Activated T-cell treated with anti-CD3 and anti-CD28 coated beads, Interleukin-2, amount 50 U/mL, for 1 hour (primary cell): ENCODE measurements around the gene GPSM1.

Experiments used
- DNase-seq: peaks from one replicate; pipeline ENCODE4 v3.0.0-alpha.2; 2020

GPSM1 gene

DNA sequence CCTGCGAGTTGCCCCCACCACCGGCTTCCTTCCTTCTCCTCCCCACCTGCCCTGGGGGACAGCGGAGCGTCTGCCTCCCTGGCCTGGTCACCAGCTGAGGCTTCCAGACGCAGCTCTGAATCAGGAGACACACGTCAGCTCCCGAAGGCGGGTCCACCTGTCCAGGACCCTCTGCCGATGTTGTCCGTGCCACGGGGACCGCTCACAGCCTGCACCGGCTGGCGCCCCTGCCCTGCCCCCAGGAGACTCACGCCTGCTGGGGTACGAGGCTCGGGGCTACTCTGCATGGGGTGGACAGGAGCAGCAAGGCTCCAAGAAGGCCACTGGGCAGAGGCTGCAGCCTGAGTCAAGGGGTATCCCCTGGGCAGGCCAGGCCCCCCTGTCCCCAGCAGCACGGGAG lies 21.5 kb upstream of the GPSM1 start:
- no peak for DNase-seq

DNA sequence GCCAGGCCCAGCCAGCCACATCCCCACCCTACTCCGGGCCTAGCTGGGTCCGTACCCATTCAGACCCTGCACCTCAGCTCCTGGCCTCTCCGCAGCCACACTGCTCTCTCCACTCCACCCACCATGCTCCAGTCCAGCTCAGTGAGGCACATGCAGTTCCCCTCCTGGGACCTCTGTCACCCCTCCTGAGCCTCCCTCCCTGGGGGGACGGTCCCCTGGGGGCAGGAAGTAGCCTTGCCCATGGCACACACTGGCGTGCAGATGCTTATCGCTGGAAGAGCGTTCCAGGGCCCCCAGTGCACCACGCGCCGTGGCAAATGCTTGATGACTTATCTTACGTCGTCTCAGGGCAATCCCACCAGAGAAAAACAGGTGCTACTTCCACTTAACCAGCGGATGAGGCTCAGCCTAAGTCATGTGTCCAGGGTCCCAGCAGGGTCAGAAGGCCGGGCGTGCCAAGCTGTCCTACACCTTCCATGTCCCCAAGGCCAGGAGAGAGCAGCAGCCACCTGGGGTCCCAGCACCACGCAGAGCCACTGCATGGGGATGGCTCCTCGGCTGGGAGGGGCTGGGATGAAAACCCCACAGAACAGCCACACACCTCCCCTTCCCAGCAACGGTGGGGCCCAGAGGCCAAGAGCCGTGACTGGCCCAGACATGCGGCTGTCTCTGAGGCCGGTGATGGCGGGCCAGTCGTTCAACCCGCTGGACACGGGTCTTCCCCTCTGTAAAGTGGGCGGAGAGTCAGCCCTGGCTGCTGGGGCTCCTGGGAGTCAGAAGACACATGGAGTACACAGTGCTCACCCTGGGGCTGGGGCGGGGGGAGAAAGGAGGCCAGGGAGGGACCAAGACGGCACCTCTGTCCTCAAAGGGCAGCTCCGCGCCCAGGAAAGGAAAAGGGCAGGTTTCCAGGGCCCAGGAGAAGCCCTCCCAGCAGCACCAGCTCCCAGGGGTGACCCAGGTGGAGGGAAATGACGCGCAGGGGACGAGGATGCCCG lies 20.8 kb upstream of the GPSM1 start:
- no peak for DNase-seq

DNA sequence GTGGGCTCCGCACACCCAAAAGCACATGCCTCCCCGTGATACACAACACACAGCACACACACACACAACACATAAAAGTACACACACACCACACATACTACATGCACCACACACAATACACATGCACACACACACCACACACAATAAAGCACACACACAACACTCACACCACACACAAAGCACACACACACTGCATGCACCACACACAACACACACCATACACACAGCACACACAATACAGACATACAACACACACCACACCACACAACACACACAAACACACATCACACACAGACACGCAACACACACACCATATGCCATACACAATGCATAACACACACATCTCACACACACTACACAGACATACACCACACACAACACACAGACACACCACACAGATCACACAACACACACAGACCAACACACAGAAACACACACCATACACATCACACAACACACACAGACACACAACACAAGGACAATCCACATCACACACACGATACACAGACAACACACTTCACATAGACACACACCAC lies 20.1 kb upstream of the GPSM1 start:
- DNase-seq: no peak

DNA sequence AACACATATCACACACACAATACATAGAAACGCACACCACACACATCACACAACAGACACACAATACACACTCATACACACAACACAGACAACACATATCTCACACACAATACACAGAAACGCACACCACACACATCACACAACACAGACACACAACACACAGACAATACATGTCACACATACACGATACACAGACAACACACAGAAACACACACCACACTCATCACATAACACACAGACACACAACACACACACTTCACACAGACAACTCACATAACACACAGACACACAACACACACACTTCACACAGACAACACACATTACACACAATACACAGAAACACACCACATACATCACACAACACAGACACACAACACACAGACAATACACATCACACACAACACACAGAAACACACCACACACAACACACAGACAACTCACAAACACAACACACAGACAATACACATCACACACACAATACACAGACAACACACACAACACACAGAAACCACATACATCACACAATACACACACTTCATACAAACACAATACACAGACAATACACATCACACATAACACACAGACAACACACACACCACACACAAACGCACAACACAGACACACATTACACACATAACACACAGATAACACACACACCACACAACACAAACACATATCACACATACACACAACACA lies 19.2 kb upstream of the GPSM1 start:
- DNase-seq: no peak

DNA sequence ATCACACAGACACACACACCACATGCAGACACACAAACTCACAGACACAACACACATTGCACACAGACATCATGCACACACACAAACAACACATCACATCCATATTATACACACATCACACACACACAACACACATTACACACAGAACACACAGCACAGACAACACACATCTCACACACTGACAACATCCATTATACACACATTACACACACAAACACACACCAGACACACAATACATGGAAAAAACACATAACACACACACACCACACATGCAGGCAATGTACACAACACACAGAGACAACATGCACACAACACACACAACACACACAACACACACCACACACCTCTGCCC lies 18.7 kb upstream of the GPSM1 start:
- DNase-seq: no peak

DNA sequence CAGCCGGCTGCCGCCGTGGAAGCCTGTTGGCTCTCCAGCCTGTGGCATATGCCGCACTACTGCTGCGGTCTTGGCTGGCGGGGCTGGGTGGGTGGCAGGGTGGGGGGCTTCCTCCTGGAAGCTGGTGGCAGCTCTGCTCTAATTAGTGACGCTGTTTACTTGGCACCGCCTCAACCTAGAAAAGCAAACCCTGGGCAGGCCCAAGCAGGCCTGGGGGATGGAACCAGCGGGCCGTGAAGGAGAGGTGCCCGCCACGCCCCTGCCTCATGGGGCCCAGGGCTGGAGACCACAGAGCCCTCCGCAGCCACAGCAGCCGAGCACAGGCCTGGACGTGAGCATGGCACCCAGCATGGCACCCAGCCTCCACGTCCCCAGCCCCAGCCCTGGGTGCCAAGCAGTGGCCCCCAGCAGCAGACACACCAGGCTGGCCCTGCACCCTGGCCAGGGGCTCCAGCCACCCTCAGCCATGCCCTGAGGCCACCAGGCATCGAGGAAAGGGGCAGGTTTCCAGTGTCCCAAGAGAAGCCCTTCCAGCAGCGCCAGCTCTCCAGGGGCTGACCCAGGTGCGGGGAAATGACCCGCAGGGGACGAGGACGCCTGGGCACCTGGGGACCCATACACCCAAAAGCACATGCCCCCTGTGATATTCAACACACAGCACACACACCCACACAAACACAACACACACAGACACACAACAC lies 18.1 kb upstream of the GPSM1 start:
- no peak for DNase-seq

DNA sequence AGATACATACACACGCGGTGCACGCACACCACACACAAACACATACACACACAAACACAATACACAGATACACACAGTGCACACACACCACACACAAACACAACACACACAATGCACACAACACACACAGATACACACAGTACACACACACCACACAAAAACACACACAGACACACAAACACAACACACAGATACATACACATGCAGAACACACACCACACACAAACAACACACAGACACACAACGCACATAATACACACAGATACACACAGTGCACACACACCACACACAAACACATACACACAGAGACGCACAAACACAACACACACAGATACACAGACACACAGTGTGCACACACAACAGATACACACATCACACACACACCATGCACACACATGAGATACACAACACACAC lies 17.5 kb upstream of the GPSM1 start:
- no peak for DNase-seq

DNA sequence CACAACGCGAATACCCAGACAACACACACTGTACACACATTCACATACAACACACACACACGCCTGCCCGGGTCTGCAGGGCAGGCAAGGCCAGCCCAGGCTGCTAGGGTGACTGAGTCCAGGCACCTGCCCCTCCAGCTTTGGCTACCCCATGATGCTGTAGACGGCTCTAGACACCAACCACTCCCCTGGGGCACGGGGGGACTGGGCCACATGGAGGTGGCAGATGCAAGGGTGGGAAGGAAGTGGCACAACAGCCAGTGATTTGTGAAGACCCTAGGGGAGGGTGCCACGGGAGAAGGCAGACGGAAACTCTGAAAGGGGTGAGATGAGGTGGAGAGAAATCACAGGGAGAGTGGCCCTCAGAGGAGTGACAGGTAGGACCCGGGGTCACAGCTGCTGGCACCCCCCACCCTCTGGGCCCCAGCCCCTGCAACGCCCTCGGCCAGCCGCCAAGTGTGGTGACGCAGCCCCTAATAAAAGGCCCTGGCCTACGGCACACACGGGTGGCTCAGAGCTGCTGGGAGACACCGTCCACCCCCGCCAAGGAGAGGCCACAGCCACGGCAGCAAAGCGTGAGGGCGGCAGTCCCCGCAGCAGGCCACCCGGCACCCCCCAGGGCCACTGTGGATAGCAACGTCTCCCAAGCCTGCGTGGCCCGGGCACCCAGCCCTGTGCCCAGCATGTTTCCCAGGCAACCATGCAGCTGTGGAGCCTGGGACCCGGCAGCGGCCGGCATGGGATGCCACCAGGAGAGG lies 16.9 kb upstream of the GPSM1 start:
- no peak for DNase-seq

DNA sequence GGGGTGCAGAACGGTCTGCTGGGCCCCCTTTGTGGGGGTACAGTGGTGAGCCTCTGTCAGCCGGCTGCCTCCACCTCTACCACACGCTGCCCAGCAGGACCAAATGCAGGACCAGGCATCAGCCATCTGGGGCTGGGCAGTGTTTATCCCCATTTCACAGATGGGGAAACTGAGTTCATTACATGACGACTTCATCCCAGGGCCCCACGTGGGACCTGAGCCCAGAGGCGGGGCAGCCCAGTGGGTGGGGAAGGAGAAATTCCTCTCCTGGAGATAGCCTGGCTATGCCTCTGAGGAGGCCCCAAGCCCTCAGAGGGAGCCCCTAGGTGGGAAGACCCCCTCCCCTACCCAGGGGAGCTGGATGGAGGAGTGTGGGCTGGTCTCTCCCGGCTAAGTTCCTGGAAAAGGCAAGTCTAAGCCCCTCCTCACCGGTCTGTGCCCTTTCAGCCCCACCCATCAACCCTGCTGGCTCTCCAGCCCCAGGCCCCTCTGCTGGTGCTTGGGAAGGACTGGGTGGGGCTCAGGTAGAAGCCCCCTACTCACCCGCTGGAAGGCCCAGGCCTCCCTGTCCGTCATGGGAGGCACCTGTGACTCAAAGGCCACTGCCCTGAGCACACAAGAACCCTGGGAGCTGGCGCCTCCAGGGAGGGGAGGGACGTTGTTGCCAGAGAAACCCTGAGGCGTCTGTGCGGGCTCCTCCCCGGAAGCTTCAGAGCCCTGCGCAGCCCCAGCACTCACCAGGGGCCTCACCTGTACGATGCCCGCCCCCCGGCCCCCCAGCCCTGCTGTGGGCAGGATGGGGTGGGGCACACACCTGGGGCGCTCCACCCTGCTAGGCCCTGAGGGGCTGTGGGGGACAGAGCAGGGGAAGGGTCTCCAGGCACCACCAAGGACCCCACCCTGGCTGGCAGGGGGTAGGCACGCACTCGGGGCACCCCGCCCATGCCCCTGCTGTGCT lies 16.0 kb upstream of the GPSM1 start:
- DNase-seq: no peak

DNA sequence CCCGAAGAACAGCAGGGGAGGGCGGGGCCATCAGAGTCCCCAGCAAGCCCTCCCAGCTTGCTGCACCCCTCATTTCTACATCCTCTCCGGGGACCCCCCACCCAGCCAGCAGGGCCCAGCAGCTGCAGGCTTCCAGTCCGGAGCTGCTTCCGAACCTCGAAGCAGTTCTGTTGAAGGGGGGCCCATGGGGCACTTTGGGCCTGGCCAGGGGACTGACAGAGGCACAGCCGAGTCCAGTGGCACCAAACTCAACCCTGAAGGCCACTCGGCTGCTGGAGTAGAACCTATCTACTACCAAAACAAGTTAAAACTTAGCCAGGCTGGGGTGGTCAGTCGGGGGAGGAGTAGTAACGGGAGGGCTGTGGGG lies 15.3 kb upstream of the GPSM1 start:
- no peak for DNase-seq

DNA sequence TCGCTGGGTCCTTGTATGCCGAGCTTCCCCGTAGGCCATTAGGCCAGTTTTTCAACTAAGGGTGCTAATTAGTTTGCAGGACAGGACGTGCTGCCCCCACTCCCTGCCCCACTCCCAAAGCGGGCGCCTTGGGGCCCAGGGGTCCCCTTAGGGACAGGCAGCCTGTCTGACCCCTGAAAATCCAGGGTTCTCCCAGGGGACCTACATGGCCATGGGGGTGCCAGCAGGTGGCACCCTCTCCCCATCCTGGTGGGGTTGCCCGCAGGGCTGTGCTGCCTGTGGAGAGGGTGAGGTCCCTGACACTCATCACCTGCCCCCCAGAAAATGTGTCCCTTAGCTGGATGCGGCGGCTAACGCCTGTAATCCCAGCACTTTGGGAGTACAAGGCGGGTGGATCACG lies 14.9 kb upstream of the GPSM1 start:
- DNase-seq: peak; percentile 56

DNA sequence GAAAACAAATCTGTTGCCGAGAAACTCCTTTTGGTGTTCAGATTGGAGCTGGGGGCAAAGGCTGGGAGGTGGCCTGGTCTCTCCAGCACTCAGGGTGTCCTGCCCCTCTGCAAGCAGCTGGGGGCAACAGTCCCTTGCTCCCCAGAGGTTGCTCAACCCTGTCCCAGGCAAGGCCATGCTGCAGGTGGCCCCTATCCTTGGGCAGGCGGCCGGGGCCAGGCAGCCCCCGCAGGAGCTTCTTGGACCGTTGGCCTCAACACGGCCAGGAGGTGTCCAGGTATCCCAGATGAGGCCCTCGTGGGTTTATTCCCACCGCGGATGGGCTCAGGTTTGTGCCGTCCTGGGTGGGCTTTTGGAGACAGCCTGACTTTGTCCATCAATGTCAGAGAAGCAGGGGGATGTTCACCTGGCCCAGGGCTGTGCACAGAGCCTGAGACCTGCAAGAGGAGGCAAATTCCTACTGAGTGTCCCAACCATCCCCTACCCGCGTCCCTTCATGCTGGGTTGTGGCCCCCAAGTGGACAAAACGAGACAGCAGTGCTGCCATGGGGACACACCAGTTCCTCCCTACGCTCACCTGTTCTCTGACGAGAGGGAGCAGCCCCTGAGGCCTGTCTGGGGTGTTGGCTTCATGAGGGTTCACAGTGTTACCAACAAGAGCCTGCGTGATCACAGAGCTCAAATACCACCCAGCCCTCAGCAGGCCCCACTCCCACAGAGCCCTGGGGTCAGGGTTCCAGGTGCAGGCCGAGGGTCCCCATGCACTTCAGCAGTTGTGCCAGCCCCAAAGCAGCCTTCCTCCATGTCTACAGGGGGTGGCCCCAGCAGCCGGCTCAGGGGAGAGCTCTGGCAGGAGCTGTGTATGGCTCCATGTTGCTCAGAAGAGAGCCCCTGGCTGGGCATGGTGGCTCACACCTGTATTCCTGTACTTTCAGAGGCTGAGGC lies 14.0 kb upstream of the GPSM1 start:
- DNase-seq: no peak

DNA sequence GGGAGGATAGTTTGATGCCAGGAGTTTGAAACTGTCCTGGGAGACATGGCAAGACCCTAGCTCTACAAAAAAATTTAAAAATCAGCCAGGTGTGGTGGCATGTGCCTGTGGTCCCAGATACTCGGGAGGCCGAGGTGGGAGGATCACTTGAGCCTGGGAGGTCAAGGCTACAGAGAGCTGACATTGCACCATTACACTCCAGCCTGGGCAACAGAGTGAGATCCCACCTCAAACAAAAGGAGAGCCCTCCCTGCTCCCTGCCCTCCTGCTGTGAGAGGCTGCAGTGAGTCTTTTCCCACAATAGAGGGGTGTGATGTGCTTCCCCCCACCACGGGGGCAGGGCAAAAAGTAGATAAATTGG lies 13.3 kb upstream of the GPSM1 start:
- no peak for DNase-seq

DNA sequence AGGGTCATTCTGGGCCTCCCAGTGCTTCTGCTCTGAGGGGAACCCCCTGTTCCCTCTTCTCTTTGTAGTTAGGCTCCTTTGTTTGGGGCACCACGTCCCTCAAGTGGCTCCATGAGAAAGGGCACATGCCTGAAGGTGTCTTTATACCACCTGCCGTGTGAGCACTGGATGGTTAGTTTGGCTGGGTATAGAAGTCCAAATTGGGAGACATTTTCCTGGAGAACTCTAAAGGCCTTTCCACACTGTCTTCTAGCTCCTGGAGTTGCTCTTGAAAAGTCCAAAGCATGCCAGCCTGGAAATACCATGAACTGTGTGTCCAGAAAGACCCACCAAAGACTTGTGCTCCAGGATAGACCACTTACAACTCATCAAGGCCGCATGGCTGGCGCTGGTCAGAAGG lies 12.4 kb upstream of the GPSM1 start:
- no peak for DNase-seq

DNA sequence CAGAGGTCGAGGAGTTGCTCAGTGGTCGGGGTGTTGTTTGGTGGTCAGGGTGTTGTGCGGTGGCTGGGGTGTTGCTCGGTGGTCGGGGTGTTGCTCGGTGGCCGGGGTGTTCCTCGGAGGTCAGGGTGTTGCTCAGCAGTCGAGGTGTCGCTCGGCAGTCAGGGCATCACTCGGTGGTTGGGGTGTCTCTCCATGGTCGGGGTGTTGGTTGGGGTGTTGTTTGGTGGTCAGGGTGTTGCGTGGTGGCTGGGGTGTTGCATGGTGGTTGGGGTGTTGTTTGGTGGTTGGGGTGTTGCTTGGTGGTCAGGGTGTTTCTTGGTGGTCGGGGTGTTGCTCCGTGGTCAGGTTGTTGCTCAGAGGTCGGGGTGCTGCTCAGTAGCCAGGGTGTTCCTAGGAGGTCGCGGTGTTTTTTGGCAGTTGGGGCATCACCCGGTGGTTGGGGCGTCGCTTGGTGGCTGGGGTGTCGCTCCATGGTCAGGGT lies 11.0 kb upstream of the GPSM1 start:
- DNase-seq: no peak

DNA sequence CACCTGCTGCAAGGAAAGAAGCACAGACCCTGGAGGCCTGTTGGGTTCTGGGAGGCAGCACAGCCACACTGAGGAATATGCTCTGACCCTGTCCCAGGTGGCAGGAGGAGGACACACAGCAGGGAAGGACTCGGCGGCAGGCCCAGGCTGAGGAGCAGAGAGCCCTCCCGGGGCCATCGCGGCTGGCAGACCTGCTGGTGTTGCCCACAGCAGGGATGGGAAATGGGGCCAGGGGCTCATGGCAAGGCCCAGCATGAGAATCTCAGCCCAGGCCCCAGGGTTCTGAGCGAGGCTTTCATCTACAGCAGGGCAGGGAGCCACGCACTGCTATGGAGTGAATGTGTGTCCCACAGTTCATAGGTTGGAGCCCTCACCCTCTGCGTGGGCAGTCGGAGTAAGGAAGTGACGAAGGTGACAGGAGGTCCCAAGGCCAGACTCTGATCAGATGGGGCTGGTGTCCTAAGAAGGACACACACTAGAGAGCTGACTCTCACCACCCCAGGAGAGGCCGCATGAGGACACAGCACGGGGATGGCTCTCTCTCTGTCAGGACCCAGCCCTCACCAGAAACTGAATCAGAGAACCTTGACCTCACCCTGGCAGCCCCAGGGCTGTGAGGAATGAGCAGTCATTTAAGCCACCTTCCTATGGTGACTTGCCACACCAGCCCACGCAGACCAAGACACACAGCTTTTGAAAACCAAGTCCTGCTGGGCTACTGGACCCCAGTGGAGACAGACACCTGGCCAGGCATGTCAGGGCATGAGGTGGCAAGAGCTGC lies 10.3 kb upstream of the GPSM1 start:
- DNase-seq: no peak

DNA sequence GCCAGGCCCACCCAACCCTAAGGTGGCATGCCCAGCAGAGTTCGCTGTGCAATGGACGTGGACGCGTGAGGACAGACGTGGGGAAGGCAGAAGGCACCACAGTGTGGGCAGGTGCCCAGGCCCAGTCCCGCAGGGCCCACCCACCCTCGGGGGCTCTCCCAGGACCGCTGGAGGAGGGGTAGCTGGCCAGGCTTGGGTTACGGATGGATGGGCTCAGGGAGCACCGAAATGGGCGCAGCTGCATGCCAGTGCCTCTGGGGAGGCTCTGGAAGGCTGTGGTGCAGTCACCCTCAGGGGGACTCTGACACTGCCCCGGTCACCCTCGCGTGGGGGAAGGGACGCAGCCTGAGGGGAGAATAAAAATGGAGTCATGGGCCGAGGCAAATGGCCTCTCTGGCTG lies 9.6 kb upstream of the GPSM1 start:
- no peak for DNase-seq

DNA sequence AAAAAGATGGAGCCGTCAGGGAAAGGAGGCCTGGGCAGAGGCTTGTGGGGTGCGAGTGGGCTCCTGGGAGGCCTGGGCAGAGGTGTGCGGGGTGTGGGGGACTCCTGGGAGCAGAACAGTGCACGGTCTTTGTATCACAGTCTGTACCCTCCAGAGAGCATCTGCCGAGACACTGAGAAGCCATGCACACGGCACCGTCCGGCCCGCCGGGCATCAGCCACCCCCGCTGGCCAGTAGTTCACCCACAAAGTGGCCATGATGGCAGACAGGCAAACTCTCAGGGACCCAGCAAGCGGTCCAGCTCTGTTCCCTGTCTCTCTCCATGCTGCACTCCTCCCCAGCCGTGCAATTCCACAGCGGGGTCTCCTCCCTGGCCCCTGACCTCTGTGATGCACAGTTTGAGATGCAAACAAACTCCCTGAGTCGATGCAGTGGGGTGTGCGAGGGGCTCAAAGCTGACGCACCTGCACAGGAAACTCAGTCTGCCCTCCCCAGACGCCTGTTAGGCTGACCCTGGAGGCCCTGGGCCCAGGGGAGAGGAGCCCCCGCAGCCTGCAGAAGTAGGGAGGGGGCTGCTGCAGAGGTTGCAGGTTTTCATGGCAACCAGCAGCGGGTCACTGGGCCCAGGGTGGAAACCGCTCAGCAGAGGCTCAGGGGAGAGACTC lies 9.1 kb upstream of the GPSM1 start:
- DNase-seq: no peak

DNA sequence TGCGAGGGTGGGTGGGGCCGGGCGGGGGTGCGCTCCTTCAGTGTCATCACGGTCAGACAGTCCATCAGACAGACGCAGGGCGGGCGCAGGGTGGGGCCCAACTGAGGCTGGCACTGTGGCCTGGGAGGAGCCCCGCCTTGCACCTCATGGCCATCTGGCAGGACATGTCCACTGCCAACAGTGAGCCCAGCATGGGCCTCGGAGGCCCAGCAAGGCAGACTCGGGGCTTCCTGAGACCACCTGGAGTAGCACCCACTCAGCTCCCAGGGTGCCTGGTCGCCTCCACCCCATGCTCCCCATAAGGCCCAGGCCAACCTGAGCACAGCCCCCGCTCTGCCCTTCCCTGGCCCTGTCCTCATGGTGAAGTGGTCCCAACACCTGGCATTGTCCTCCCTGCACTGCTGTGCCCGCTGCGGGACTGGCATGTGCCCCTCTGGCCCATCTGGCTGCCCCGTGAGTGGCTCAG lies 8.5 kb upstream of the GPSM1 start:
- no peak for DNase-seq
